DMS53 treated with DMSO at 0.1 percent for 48 hours (cell line): ENCODE data around the gene GPSM1.
"Not testable (repeated sequence)": the region's sequence is repeated elsewhere in the genome, so short reads cannot be mapped to it uniquely, and the experiment has no call there.

Experiments
- DNase-seq: peaks from one replicate; lab custom pipeline; 2025; ENCODE audit not compliant: unreplicated experiment; lab: John Stamatoyannopoulos, UW

Gene GPSM1

DNA sequence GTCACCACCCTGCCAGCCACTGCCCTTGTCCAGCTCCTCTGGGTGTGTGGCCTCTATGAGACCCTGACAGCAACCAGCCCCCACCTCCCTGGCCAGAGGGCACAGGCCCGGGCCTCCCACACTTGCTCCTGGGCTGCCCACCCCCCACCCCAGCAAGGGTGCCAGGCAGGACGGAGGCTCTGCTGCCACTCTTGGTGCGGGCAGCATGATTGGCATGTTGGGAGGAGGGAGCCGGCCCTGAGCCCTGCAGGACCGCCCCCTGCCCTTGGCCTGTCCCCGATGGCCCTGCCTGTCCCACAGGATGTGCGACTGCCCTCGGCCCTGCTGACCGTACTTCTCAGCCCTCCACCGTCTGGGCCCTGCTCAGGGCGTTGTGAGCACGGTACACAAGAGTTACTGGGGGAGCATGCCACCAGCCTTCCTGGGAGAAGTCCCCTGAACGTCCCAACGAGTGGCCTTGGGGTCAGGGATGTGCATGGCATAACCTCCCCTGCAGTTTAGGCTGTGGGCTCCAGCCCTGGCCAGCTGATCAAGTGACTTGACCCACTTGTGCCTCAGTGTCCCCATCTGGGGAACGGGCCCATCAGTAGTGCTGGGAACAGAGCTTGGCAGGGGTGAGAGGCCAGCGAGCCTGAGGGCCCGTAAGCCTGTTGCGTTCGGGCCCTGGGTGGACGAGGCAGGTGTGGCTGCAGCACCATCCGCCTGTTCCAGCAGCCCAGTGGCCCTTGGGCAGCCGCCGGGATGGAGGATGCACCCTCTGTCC, 16.0 kb downstream of the GPSM1 start:
- no peak for DNase-seq

DNA sequence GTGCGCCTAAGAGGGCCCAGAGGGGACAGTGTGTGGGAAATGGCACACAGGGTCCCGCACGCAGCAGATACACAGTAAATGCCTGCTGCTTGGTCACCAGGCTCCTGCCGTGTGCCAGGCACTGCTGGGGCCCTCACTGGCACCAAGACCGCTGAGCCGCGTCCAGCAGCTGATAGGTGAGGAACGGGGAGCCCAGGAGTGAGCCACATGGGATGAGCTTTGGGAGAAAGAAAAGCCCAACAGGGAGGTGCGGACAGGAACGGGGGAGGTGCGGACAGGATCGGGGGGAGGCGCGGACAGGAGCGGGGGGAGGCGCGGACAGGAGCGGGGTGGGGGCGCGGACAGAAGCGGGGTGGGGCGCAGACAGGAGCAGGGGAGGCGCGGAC, 16.5 kb downstream of the GPSM1 start:
- DNase-seq, result no peak

DNA sequence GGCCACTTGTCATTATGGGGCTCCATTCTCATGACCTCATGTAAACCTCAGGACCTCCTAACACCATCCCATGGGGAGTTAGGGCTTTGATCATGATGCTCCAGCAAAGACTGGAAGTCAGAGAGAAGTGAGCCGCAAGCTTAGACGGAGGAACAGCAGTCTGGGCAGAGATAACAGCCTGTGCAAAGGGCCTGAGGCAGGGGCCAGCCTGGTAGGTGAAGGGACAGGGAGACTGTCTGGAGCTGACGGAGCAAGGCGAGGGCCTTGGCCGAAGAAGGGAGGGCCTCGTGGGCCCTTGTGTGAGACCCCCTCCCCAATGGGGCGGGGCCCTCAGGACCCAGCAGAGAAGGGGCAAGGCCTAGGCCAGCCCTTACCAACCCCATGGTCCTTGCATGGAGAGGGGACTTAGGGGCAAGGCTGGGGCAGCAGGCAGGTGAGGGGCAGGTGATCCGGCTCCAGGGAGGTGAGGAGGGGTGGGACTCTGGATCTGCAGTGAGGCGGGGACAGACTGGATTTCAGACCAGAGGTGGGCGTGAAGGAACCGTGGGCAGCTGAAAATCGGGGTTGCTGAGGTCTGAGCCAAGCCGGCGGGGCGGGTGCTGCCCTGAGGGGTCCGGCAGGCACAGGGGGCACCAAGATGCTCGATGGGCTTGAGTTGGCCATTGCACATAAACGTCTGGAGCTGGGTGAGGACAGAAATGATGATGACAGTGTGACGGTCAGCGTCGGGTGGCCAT, 17.4 kb downstream of the GPSM1 start:
- no peak for DNase-seq

DNA sequence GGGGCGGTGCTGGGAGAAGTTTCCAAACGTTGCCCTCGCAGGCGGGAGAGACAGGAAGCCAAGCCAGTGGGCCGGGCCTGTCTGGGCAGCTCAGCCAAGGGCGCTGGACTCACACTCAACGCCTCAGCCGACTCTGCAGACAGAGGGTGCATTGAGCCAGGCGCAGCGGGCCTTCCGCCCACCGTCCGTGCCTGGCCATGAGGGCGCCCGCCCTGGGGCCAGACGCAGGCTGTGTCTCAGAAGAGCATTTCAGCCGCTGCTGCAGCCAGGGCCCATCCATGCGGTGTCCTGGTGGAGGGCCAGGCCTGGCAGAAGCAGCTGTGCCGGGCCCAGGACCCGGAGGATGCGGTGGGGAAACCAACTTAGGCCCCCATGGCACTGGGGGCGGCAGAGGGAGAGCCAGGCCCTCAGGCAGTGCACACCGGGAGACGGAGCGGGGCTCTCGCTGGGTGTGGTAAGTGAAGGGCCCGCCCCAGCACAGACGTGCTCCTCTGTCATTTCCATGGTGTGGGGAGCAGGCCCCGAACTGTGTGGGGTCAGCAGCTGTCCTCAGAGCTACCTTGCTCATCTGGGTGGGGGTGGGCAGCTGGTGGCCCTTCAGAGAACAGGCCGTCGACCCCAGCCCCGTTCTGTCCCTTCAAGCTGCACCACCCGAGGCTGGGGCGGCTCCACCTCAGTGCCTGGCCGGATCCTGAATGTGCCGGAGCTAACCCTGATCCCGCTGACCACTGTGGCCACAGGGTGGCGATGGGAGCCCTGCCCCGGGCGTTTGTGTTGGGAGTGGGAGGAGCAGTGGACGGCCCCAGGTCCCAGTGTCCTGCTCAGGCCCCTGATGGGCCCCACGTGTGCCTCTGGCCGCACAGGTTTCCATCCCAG, 18.2 kb downstream of the GPSM1 start:
- DNase-seq, result peak; percentile 37

DNA sequence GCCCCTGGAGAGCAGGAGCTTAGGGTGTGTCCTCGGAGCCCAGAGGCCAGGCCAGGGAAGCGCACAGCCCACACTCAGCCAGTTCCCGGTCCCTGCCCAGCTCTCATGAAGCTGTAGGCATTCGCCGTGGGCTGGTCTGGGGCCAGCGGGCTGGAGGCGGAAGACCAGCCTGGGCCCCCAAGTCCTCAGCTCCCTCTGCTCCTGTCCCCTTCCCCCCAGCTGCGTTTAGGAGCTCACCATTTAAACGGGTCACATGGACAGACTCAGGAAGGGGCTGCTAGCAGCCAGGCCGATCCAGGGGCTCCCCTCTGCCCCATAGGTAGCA, 18.8 kb downstream of the GPSM1 start:
- no peak for DNase-seq

DNA sequence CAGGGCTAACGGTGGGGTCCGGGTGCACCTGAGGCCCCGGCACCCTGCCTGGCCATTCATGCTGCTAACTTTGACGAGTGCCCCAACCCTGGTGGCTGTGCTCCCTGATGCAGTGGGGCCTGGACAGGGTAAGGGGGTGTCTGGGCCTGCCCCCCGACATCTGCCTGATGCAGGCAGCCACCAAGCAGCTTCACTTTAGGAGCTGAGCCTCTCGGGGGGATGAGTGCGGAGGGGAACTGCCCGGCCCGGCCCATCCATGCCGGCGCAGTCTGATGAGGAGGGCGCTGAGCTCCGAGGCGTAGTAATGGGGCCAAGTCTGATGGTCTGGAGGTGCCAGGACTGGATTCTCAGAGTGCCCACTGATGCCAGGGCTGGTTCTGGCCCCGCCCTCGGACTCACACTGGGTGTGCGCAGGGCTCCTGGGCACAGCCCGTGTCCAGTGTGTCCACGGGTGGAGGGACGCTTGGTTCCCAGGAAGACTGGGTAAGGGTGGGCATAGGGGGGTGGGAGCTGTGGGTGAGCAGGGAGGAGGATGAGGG, 19.7 kb downstream of the GPSM1 start:
- DNase-seq, result no peak

DNA sequence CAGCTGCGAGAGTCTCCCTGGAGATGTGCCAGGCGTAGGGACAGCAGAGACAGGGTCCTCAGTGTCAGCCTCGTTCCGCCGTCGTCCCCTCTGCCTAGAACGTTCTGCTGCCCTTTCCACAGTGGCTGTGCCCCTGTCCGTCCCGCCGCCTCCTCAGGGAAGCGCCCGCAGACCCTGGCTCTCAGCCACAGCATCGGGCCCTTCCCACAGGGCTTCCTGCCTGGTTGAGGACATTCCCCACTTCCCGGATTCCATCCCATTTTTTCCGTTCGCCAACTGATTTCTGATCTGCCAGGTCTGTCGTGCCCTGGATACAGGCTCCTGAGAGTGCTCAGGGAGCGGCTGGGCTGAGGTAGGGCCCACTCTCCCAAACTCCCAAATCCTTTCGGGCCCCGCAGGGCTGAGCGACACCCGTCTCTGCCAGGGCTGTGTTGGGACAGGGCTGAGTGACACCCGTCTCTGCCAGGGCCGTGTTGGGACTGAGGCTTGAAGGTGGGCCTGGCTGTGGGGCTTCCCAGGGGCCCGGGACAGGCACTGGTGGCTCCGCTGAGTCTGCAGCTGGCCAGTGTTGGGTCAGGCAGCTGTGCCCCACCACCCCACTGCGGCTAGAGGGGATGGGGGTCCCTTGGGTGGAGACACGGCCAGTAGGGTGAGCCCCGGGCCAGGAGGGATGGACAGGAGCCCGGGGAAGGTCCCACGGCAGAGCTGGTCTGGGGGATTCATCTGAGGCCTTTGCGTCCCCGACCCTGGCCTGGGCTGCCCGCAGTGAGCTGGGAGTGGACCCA, 20.3 kb downstream of the GPSM1 start:
- no peak for DNase-seq

DNA sequence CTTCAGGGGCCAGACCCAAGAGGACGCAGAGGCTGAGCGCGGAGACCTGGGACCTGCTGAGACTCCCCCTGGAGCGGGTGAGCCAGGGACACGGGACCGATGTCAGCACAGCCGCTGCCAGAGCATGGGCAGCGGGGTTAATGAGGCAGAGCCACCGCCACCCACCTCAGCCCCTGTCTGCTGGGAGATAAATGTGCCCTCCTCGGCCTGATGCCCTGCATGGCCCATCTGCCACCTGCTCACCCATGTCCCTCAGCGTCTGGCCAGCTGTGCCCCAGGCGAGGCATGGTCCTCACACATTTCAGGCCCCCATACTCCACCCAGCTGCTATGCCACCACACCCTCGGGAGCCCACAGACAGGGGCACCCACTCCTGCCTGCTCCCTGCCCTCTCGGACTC, 21.4 kb downstream of the GPSM1 start:
- no peak for DNase-seq

DNA sequence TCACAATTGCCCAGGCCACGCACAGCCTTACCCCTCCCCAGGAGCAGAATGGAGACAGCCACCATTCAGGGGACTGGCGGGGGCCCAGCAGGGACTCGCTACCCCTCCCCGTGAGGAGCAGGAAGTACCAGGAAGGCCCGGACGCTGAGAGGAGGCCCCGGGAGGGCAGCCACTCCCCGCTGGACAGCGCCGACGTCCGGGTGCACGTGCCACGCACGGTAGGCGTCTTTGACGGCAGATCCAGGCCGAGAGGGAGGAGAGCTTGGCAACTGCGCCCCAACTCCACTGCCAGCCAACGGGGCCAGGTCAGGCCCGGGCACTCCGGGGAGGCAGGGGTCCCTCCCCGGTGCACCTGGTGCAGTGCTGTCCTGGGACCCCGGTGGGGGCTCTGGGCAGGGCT, 22.2 kb downstream of the GPSM1 start:
- DNase-seq, result no peak

DNA sequence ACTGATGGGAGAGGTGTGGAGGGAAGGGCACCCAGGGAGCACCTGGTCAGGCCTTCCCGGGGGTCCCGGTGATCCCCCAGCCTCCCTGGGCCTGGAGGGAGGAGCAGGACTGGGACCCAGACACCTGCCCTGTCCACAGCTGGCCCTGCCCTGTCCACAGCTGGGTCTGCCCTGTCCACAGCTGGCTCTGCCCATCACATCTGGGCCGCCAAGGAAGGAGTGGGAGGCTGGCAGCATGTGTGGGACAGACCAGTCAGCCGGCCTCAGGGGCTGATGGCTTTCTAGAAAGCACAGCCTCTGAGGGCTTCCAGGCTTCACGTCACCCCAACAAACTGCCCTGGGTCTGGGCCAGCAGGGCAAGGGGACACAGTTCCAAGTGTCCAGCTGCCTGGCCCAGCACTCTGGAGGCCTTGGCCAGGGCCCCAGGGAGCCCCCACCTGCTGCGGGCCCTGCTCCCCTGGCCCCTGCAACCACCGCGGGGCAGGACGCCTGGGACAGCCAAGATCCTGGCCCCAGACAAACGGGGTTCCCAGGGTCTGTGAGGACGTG, 24.0 kb downstream of the GPSM1 start:
- DNase-seq, result no peak

DNA sequence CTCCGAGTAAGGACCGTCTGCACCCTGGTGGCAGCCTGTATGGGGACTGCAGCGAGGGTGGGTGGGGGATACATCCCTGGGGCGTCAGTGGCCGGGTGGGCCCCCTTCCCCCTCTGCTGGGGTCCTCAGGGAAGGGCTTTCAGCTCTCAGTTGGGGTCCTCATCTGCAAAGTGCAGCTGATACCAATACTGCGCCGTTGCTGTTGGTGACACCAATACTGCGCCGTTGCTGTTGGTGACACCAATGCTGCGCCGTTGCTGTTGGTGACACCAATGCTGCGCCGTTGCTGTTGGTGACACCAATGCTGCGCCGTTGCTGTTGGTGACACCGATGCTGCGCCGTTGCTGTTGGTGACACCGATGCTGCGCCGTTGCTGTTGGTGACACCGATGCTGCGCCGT, 24.5 kb downstream of the GPSM1 start:
- DNase-seq, result not testable (repeated sequence)

DNA sequence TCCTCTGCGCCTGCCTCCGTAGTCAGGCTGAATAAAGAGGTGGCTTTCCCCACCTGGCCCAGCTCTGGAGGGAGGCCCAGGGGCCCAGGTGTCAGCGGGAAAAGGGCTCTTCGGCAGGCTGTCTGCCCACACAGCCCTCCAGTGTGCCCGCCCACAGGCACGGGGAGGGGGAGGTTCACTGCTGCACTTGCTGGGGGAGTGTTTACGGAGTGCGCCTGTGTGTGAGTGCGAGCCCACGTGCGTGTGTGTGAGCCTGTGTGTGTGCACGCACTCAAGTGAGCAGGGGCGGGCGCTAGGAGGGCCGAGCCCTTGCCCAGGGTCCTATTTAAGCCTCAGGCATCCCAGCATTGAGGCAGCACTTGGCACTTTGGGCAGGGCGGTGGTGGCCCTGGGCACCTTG, 25.3 kb downstream of the GPSM1 start:
- DNase-seq, result peak; percentile 47

DNA sequence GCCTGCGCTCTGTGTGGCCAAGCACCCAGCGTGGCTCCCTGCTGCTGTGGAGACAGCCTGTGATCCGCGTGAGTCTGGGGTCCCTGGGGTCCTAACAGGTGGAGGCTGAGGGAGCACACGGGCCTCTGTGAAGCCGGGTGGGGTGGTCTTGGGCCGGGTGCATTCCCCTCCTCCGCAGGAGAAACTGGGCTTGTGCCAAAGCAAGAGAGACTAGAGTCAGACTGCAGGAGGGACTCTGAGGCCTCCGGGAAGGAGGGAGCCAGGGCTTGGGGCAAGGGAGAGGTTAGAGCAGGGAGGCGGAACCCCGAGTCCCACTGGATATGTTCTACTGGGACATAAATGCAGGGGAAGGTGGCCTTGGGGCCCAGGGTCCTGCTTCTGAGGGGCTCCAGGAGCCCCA, 25.7 kb downstream of the GPSM1 start:
- DNase-seq, result no peak

DNA sequence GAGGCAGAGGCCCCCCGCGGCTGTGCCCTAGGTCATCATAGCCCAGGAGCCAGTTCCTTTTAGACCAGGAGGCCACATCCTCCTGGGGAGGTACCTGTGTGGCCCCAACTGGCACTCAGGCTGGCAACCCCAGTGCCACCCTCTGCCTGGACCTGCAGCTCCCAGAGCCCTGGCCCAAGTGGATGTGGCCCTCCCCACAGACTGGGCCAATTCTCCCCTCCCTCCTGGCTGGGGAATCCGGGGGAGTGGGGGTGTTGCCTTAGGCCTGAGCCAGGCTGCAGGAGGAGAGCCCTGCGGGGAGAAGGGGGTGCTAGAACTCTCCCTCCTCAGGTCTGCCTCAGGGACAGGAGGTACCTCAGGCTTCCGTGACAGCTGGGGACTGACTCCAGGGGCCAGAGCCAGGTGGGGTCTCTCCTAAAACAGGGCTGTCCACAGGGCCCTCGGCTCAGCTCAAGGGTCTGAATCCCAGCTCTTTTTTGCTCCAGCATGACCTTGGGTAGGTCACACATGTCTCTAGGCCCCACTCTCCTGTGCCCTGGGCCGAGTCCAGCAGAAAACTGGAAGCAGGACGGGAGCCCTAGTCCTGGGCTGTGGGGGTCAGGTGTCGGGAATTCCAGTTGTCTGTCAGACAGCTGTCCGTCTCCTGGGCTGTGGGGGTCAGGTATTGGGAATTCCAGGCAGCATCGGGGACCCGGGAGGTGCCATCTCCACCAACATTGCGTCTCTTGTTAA, 26.6 kb downstream of the GPSM1 start:
- DNase-seq, result no peak

DNA sequence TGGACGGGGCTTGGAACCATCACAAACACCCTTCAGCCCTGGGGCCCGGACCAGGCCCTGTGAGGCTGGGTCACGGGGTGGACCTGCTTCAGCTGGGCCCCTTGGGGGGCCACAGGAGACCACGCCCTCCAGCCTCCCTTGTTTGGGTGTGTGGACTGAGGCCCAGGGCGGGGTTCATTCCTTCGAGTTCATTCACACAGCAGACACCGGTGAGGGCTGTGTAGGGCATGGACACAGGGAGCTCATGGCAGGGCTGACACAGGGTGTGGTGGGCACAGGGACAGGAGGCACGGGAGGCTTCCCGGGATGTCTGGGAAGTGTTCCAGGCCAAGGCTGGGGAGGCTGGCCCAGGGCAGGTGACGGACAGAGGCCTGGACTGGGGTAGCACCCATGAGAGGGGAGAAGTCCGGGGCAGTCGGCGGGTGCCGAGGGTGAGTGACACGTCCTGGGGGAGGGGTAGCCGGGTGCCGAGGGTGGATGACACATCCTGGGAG, 27.3 kb downstream of the GPSM1 start:
- no peak for DNase-seq

DNA sequence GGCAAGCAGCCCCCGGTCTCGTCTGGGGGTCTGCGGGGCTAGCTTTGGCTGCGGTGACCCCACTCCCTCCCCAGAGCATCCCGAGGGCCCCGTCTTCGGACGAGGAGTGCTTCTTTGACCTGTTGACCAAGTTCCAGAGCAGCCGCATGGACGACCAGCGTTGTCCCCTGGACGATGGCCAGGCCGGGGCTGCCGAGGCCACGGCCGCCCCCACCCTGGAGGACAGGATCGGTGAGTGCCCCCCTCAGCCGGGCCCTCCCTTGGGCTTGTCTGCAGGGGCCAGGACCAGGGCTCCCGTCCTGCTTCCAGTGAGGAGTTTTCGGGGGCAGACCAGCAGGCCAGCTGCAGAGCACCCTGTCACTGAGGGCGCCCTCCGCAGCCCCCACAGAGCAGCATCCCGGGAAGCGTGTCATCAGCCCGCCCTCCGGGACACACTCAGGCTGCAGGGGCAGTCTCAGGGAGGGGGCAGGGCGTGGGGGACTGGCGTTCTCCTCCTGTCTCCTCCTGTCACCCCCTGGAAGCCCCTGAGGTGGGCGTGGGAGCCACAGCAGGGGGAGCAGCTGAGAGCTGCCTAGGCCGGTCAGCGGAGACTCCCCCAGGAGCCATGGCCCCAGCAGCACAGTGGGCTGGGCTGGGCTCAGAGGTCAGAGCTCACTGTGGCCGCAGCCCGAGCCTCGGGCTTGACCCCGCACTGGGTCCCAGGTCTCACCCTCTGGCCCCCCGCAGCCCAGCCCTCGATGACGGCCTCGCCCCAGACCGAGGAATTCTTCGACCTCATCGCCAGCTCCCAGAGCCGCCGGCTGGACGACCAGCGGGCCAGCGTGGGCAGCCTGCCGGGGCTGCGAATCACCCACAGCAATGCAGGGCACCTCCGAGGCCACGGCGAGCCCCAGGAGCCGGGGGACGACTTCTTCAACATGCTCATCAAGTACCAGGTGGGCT, 28.5 kb downstream of the GPSM1 start:
- no peak for DNase-seq

DNA sequence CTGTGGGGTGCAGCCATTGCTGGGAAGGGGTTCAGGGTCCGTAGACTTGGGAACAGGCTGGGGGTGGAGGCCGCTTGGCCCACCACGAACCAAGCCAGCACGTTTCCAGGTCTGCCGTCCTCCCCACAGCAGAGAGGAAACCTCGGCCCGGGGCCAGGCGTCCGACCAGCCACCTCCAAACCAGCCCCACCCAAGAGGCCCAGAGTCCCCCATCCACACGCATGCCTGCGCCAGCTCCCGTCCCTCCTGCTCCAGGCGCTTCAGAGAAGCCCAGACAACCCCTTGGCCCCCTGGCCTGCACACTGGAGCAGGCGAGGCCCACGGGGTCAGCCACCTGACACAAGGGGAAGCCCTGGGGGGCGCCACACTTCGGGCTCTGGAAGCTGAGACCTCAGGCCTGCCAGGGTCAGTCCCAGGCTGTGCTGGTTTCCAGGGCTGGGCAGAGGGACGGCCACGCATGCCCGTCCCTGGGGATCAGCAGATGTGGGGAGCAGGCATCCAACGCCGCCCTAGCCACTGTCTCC, 29.9 kb downstream of the GPSM1 start:
- DNase-seq, result no peak

DNA sequence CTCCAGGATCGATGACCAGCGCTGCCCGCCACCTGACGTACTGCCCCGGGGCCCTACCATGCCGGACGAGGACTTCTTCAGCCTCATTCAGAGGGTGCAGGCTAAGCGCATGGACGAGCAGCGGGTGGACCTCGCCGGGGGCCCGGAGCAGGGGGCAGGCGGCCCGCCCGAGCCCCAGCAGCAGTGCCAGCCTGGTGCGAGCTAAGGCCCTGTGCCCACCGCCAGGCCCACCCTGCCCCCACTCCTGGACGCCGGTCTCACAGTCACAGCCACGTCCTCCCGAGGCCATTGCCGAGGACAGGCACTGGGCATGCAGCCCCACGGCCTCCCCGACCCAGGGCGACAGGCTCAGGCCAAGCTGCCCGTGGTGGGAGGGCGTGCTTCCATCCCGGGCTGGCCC, 30.7 kb downstream of the GPSM1 start:
- no peak for DNase-seq
